Keratinocyte (primary cell): ENCODE measurements around the gene PEA15. TPM values are rescaled to one million over a fixed set of nuclear protein-coding genes. Genes with fewer than 3 reads are reported as not detected.

ENCODE experiments used
- DNase-seq: peaks from one replicate; pipeline ENCODE4 v3.0.0-alpha.2; 2011; ENCODE audit warnings: low read depth, missing footprints, low spot score
- FAIRE-seq: peaks from 2 replicates; lab custom pipeline; 2011; peaks lifted over from hg19 to GRCh38; lab: Jason Lieb, UNC
- H2AFZ ChIP-seq: 2 replicates; pipeline ENCODE4 v1.6.0; 2012; ENCODE audit warnings: low read length, control low read depth, inconsistent platforms; ENCODE audit not compliant: control insufficient read depth
- H3K27ac ChIP-seq: 2 replicates; pipeline ENCODE4 v1.5.1; 2011; ENCODE audit warnings: low read length; ENCODE audit not compliant: control insufficient read depth, insufficient read depth
- H3K27me3 ChIP-seq: 3 replicates; pipeline ENCODE4 v1.6.0; 2011; ENCODE audit warnings: low read length; ENCODE audit not compliant: control insufficient read depth, insufficient read depth; ENCODE audit errors: extremely low read depth
- H3K36me3 ChIP-seq, 2 experiments: 2 replicates in 1 of 2; 3 replicates in 1 of 2; pipeline ENCODE4 v1.5.1; 2011; ENCODE audit warnings: low read length in 2 of 2, mild to moderate bottlenecking in 1 of 2; ENCODE audit not compliant: control insufficient read depth in 2 of 2, insufficient read depth in 2 of 2; ENCODE audit errors: extremely low read depth in 1 of 2
- H3K4me1 ChIP-seq: 3 replicates; pipeline ENCODE4 v1.5.1; 2011; ENCODE audit warnings: low read length; ENCODE audit not compliant: control insufficient read depth, insufficient read depth; ENCODE audit errors: extremely low read depth
- H3K4me2 ChIP-seq: 3 replicates; pipeline ENCODE4 v1.6.0; 2011; ENCODE audit warnings: low read depth, low read length; ENCODE audit not compliant: control insufficient read depth, insufficient read depth; ENCODE audit errors: extremely low read depth
- H3K4me3 ChIP-seq, 3 experiments: fragments of 200-600 bp in 1 of 3; sonication (generic) in 1 of 3; 2 replicates in 2 of 3; 3 replicates in 1 of 3; pipeline ENCODE4 v1.5.1; 2011 to 2016; ENCODE audit warnings: low read length in 3 of 3, mild to moderate bottlenecking in 3 of 3, control low read depth in 2 of 3, inconsistent platforms in 1 of 3, low read depth in 1 of 3, mixed read lengths in 1 of 3, mixed run types in 1 of 3, moderate library complexity in 1 of 3; ENCODE audit not compliant: control insufficient read depth in 2 of 3, insufficient read depth in 2 of 3; ENCODE audit errors: extremely low read depth in 1 of 3
- H3K79me2 ChIP-seq: 2 replicates; pipeline ENCODE4 v1.6.0; 2012; ENCODE audit warnings: low read length; ENCODE audit not compliant: control insufficient read depth, insufficient read depth
- H3K9ac ChIP-seq: 3 replicates; pipeline ENCODE4 v1.6.0; 2011; ENCODE audit warnings: low read length; ENCODE audit not compliant: control insufficient read depth, insufficient read depth; ENCODE audit errors: extremely low read depth
- H3K9me1 ChIP-seq: 3 replicates; pipeline ENCODE4 v1.6.0; 2011; ENCODE audit warnings: low read length; ENCODE audit not compliant: control insufficient read depth, insufficient read depth; ENCODE audit errors: extremely low read depth
- H3K9me3 ChIP-seq: 2 replicates; pipeline ENCODE4 v1.5.1; 2012; ENCODE audit warnings: low read depth, low read length; ENCODE audit not compliant: control insufficient read depth
- H4K20me1 ChIP-seq: 3 replicates; pipeline ENCODE4 v1.6.0; 2011; ENCODE audit warnings: low read length; ENCODE audit not compliant: control insufficient read depth, insufficient read depth; ENCODE audit errors: extremely low read depth
- CTCF ChIP-seq, 3 experiments: IDR thresholded peaks in 1 of 3; conservative IDR thresholded peaks in 1 of 3; optimal IDR thresholded peaks in 1 of 3; 2 replicates in 2 of 3; 3 replicates in 1 of 3; pipeline versions ENCODE3 to v1.5.1; 2011; ENCODE audit warnings: low read length in 3 of 3, mild to moderate bottlenecking in 3 of 3, moderate library complexity in 2 of 3, control low read depth in 1 of 3, inconsistent platforms in 1 of 3; ENCODE audit not compliant: insufficient read depth in 2 of 3; ENCODE audit errors: extremely low read depth in 1 of 3
- EZH2 ChIP-seq: IDR thresholded peaks from one replicate; pipeline ENCODE4 v1.6.1; 2012; ENCODE audit warnings: inconsistent platforms, mild to moderate bottlenecking, low read length, moderate library complexity
- dilution Hi-C: fragments of 300-500 bp; cut with MboI; formaldehyde crosslinking; loops from one replicate; pipeline ENCODE4 v1.7.0; 2020; ENCODE audit warnings: low sequenced_read_pairs; ENCODE audit not compliant: extremely low pct_ligation_motif_present
- polyA plus RNA-seq, 5 experiments: library from polyadenylated mRNA; depleted of rRNA in 3 of 5; stranded (reverse) in 3 of 5; stranded (forward) in 1 of 5; unstranded in 1 of 5; fragments of >200 nt; gene quantifications; 1 replicate in 1 of 5; 2 replicates in 3 of 5; 3 replicates in 1 of 5; pipeline versions ENCODE4 v1.2.1 to v1.2.3, GENCODE V29; 2011 to 2012; ENCODE audit warnings: missing spikeins in 2 of 5, low read depth in 1 of 5, low replicate concordance in 1 of 5

Gene PEA15
- polyA plus RNA-seq, 1 donor (not counting 4 experiments of a cell fraction or from before 2014, with no cell fraction given): 367 TPM

DNA sequence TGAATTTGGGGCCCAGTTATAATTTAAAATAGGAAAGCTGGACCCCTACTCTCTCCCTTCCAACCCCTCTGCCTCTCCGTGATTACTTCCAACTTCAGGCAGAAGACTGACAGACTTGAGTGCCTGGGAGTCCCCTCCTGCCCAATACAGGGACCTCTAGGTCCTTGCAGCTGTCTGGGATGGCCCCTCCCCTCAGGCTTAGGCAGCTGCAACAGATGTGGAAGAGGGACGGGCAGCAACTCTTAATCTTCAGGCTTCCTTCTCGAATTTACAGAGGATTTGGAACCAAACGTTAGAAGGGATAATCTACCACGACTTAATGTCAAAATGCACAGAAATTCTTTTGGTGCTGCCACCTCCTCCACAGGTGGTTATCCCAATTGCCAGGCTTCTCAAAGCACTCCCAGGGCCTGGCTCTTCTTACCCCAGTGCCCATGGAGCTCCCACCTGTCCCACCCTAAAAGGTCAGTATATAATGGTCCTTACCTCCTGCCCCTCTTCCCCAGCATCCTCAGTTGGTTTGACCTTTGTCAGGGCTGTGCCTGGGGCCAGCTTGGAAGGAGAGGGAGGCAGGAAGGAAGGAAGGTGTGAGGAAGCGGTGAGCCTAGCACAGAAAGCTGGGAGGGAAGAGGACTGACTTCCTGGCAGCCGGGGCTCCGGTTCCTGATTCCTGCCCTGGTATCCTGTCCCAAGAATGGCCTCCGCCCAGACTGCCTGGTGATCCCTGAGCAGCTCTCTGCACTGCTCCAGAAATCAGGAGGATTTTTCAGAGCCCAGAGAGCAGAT, 2.8 kb downstream of the PEA15 start:
- FAIRE-seq (no peak), DNase-seq (no peak)
- peaks cover 21% of the 10 kb centered on the region for H3K4me1 ChIP-seq
- no peaks in the 10 kb centered on the region for H3K9me3 ChIP-seq
- peaks cover 7% of the 10 kb centered on the region for H4K20me1 ChIP-seq
- H2AFZ ChIP-seq: no peak overlapping the region
- H3K36me3 ChIP-seq: peaks cover 45 to 46% of the 10 kb centered on the region in 2 experiments
- dilution Hi-C loops: no loop called here
- peaks cover 57% of the 10 kb centered on the region for H3K79me2 ChIP-seq
- no peak overlapping the region for H3K4me3 ChIP-seq
- TF ChIP-seq CTCF (optimal IDR thresholded peaks at IDR 0.05 in 1 of 3, IDR thresholded peaks at IDR 0.05 in 1 of 3, conservative IDR thresholded peaks at IDR 0.05 in 1 of 3; ENCODE audit: extremely low read depth in 1 of 3, insufficient read depth in 2 of 3, low read length in 3 of 3) (no peak), EZH2 (no peak)
- H3K9me1 ChIP-seq: no peaks in the 10 kb centered on the region
- H3K27me3 ChIP-seq: no peaks in the 10 kb centered on the region
- no peak overlapping the region for H3K27ac ChIP-seq
- no peak overlapping the region for H3K9ac ChIP-seq
- H3K4me2 ChIP-seq: no peak overlapping the region

DNA sequence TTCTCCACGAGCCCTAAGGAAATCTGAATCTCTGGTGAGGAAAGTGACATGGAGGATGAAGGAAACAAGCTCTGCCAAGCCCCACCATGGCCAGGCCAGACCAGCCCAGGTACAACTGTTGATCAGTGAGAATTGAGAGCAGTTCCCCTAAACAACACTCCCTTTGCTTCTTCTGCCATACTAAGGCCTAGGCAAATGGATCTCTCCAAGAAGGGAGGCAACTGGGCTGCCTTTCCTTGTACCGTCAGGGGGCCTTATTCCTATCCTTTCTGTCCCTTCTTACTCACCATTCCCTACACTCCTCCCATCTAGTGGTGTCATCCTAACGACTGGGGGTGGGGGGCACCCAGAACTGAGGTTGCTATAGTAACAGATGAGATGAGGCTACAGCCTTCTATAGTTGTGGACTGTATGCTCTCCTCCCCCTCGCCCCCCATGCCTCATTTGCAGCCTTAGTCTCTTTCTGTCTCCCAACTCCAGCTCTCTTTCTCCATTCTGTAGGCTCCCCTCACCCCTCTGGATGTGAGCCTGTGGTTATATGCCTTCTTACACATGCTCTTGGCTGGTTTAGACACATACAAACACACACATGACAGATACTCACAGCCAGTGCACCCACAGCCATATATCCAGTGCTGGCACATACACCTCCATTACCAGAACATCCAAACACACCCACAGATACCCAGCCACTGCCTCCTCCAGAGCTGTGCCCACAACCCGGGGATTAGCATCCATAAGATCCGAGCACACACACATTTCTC, 3.6 kb downstream of the PEA15 start:
- no peak for TF ChIP-seq EZH2
- no peak for TF ChIP-seq CTCF (optimal IDR thresholded peaks at IDR 0.05 in 1 of 3, IDR thresholded peaks at IDR 0.05 in 1 of 3, conservative IDR thresholded peaks at IDR 0.05 in 1 of 3; ENCODE audit: extremely low read depth in 1 of 3, insufficient read depth in 2 of 3, low read length in 3 of 3)
- FAIRE-seq (no peak), DNase-seq (no peak)
- dilution Hi-C loops: no loop called here
- Histone ChIP-seq H3K27ac (no peak overlapping the region), H3K9me3 (no peaks in the 10 kb centered on the region), H3K4me2 (no peak overlapping the region), H4K20me1 (peaks cover 7% of the 10 kb centered on the region), H3K36me3 (peaks cover 48 to 52% of the 10 kb centered on the region in 2 experiments), H3K79me2 (peaks cover 57% of the 10 kb centered on the region), H3K9ac (no peak overlapping the region), H2AFZ (no peak overlapping the region), H3K4me1 (peaks cover 21% of the 10 kb centered on the region), H3K27me3 (no peaks in the 10 kb centered on the region), H3K9me1 (no peaks in the 10 kb centered on the region), H3K4me3 (no peak overlapping the region)
